GM20431 (cell line): ENCODE results near the gene ZBTB34.
"Not testable (repeated sequence)": the region's sequence is repeated elsewhere in the genome, so short reads cannot be mapped to it uniquely, and the experiment has no call there.

Source experiments
- in situ Hi-C: fragments of 300-500 bp; cut with MseI, MboI; formaldehyde crosslinking; loops from one replicate; pipeline ENCODE4 v1.15.0; 2020; ENCODE audit warnings: low sequenced_read_pairs; ENCODE audit not compliant: unreplicated experiment

Gene ZBTB34

GRCh38 chr9:126860077-126860756 lies at the start of gene ZBTB34:
Gene ZBTB34 (plus strand): TSS chr9:126860639. CDS start chr9:126879400, 18,761 bp downstream.
- in situ Hi-C loops: no loop called here

GRCh38 chr9:126813072-126813471 lies 47.4 kb upstream of the ZBTB34 start:
- in situ Hi-C loops: no loop called here

GRCh38 chr9:126814091-126814490 lies 46.3 kb upstream of the ZBTB34 start:
- in situ Hi-C loops: no loop called here

- in situ Hi-C loops: not testable (repeated sequence)
Observed at GRCh38 chr9:126817615-126818014, 42.8 kb upstream of the ZBTB34 start.

GRCh38 chr9:126818482-126818881 lies 42.0 kb upstream of the ZBTB34 start:
- in situ Hi-C loops: no loop called here

GRCh38 chr9:126819482-126819881 lies 41.0 kb upstream of the ZBTB34 start:
- in situ Hi-C loops: no loop called here

- in situ Hi-C loops: no loop called here
Observed at GRCh38 chr9:126822278-126822677, 38.2 kb upstream of the ZBTB34 start.

- in situ Hi-C loops: no loop called here
Observed at GRCh38 chr9:126822873-126823272, 37.6 kb upstream of the ZBTB34 start.

- in situ Hi-C loops: not testable (repeated sequence)
Observed at GRCh38 chr9:126824052-126824451, 36.4 kb upstream of the ZBTB34 start.

- in situ Hi-C loops: no loop called here
Observed at GRCh38 chr9:126827227-126827626, 33.2 kb upstream of the ZBTB34 start.

- in situ Hi-C loops: no loop called here
Observed at GRCh38 chr9:126829035-126829434, 31.4 kb upstream of the ZBTB34 start.

- in situ Hi-C loops: no loop called here
Observed at GRCh38 chr9:126830827-126831226, 29.6 kb upstream of the ZBTB34 start.

- in situ Hi-C loops: no loop called here
Observed at GRCh38 chr9:126832440-126832839, 28.0 kb upstream of the ZBTB34 start.

- in situ Hi-C loops: no loop called here
Observed at GRCh38 chr9:126833020-126833419, 27.4 kb upstream of the ZBTB34 start.

- in situ Hi-C loops: no loop called here
Observed at GRCh38 chr9:126833710-126834345, 26.6 kb upstream of the ZBTB34 start.

GRCh38 chr9:126834672-126835071 lies 25.8 kb upstream of the ZBTB34 start:
- in situ Hi-C loops: no loop called here

GRCh38 chr9:126836216-126836615 lies 24.2 kb upstream of the ZBTB34 start:
- in situ Hi-C loops: no loop called here

GRCh38 chr9:126838055-126838811 lies 22.2 kb upstream of the ZBTB34 start:
- in situ Hi-C loops: no loop called here

- in situ Hi-C loops: no loop called here
Observed at GRCh38 chr9:126838895-126839294, 21.5 kb upstream of the ZBTB34 start.

GRCh38 chr9:126839301-126839700 lies 21.1 kb upstream of the ZBTB34 start:
- in situ Hi-C loops: no loop called here

- in situ Hi-C loops: no loop called here
Observed at GRCh38 chr9:126842220-126842842, 18.1 kb upstream of the ZBTB34 start.
